IMR-90 (cell line): ENCODE measurements around the gene IFT43. TPM values are rescaled to one million over a fixed set of nuclear protein-coding genes. Genes with fewer than 3 reads are reported as not detected.

Experiments used
- ATAC-seq: fragments of 200-7000 bp; cut with Tn5 transposase; 2 replicates; pipeline ENCODE4 v1.9.1; 2020; ENCODE audit warnings: low read depth, mild to moderate bottlenecking, moderate library complexity
- BruUV-seq: library from RNA; stranded (reverse); fragments of 400-500 nt; replicated peaks from 2 replicates; lab custom pipeline; 2021; lab: Mats Ljungman, UMichigan
- CTCF ChIA-PET: fragments of 300-600 bp; formaldehyde crosslinking; extraction: SDS; loops from one replicate; lab custom pipeline; 2021; ENCODE audit warnings: antibody characterized with exemption; lab: Yijun Ruan, JAX
- POLR2A ChIA-PET: fragments of 300-600 bp; sonication (Branson Sonifier 250); formaldehyde crosslinking; loops from one replicate; lab custom pipeline; 2022; ENCODE audit warnings: antibody characterized with exemption; ENCODE audit not compliant: unreplicated experiment; lab: Charles Lee
- DNase-seq: peaks from one replicate; pipeline ENCODE4 v3.0.0; 2013
- H2AFZ ChIP-seq: replicated peaks from 2 replicates; pipeline ENCODE3; 2013; ENCODE audit warnings: low read length, mild to moderate bottlenecking; ENCODE audit not compliant: poor library complexity
- H2AK5ac ChIP-seq: 2 replicates; pipeline ENCODE4 v1.6.1; 2013; ENCODE audit warnings: low read depth, low read length, inconsistent platforms
- H2AK9ac ChIP-seq: replicated peaks from 2 replicates; pipeline ENCODE3; 2013; ENCODE audit warnings: mild to moderate bottlenecking, low read depth, low read length, moderate library complexity; ENCODE audit not compliant: poor library complexity
- H2BK120ac ChIP-seq: 2 replicates; pipeline ENCODE4 v1.6.1; 2013; ENCODE audit warnings: low read depth, low read length, inconsistent platforms
- H2BK15ac ChIP-seq: 3 replicates; pipeline ENCODE4 v1.6.1; 2013; ENCODE audit warnings: low read depth, low read length, inconsistent platforms
- H2BK20ac ChIP-seq: 2 replicates; pipeline ENCODE4 v1.6.1; 2013; ENCODE audit warnings: low read depth, mild to moderate bottlenecking, inconsistent platforms, low read length, moderate library complexity
- H2BK5ac ChIP-seq: 2 replicates; pipeline ENCODE4 v1.6.1; 2013; ENCODE audit warnings: mild to moderate bottlenecking, low read depth, low read length, inconsistent platforms; ENCODE audit not compliant: poor library complexity, severe bottlenecking
- H3K14ac ChIP-seq: replicated peaks from 2 replicates; pipeline ENCODE4 v1.6.1; 2013; ENCODE audit warnings: low read depth, low read length, inconsistent platforms
- H3K18ac ChIP-seq: 2 replicates; pipeline ENCODE4 v1.6.1; 2013; ENCODE audit warnings: low read depth, low read length, control low read depth
- H3K23ac ChIP-seq: 2 replicates; pipeline ENCODE4 v1.6.1; 2013; ENCODE audit warnings: low read depth, low read length, inconsistent platforms
- H3K27ac ChIP-seq: 2 replicates; pipeline ENCODE4 v1.5.1; 2013; ENCODE audit warnings: mild to moderate bottlenecking, control low read depth, low read length; ENCODE audit not compliant: insufficient read depth
- H3K27me3 ChIP-seq: 2 replicates; pipeline ENCODE4 v1.6.1; 2013; ENCODE audit warnings: low read length; ENCODE audit not compliant: control insufficient read depth, insufficient read depth
- H3K36me3 ChIP-seq: 2 replicates; pipeline ENCODE4 v1.6.1; 2013; ENCODE audit warnings: low read length, mixed read lengths; ENCODE audit not compliant: control insufficient read depth, insufficient read depth
- H3K4ac ChIP-seq: 2 replicates; pipeline ENCODE4 v1.6.1; 2013; ENCODE audit warnings: low read depth, low read length, inconsistent platforms
- H3K4me1 ChIP-seq: 2 replicates; pipeline ENCODE4 v1.6.1; 2013; ENCODE audit warnings: low read length, mixed read lengths; ENCODE audit not compliant: control insufficient read depth, insufficient read depth
- H3K4me2 ChIP-seq: 2 replicates; pipeline ENCODE4 v1.6.1; 2013; ENCODE audit warnings: low read depth, mild to moderate bottlenecking, control low read depth, low read length, moderate library complexity
- H3K4me3 ChIP-seq: 2 replicates; pipeline ENCODE4 v1.5.1; 2013; ENCODE audit warnings: low read depth, mild to moderate bottlenecking, control low read depth, low read length, moderate library complexity; ENCODE audit not compliant: insufficient read depth
- H3K56ac ChIP-seq: 2 replicates; pipeline ENCODE4 v1.6.1; 2013; ENCODE audit warnings: low read length, inconsistent platforms; ENCODE audit not compliant: insufficient read depth; ENCODE audit errors: extremely low read depth
- H3K79me1 ChIP-seq, 2 experiments: 2 replicates each; pipeline ENCODE4 v1.6.1; 2013; ENCODE audit warnings: low read length in 2 of 2, inconsistent platforms in 1 of 2, low read depth in 1 of 2
- H3K9ac ChIP-seq: 2 replicates; pipeline ENCODE4 v1.6.1; 2013; ENCODE audit warnings: low read depth, low read length, control low read depth
- H3K9me1 ChIP-seq: 2 replicates; pipeline ENCODE4 v1.6.1; 2013; ENCODE audit warnings: low read length, inconsistent platforms; ENCODE audit not compliant: insufficient read depth
- H3K9me3 ChIP-seq: 2 replicates; pipeline ENCODE4 v1.6.1; 2013; ENCODE audit warnings: low read length; ENCODE audit not compliant: control insufficient read depth, insufficient read depth
- H4K20me1 ChIP-seq: 2 replicates; pipeline ENCODE4 v1.6.1; 2013; ENCODE audit warnings: low read length, inconsistent platforms; ENCODE audit not compliant: insufficient read depth
- H4K5ac ChIP-seq: 2 replicates; pipeline ENCODE4 v1.6.1; 2013; ENCODE audit warnings: mild to moderate bottlenecking, low read depth, low read length, control low read depth
- H4K8ac ChIP-seq, 2 experiments: 2 replicates each; pipeline ENCODE4 v1.6.1; 2013; ENCODE audit warnings: low read depth in 2 of 2, low read length in 2 of 2, control low read depth in 1 of 2, inconsistent platforms in 1 of 2
- H4K91ac ChIP-seq: 2 replicates; pipeline ENCODE4 v1.6.1; 2013; ENCODE audit warnings: low read depth, low read length, inconsistent platforms; ENCODE audit not compliant: insufficient read depth
- BHLHE40 ChIP-seq: fragments of 150-350 bp; IDR thresholded peaks from 2 replicates; pipeline ENCODE4 v1.6.1; 2016; ENCODE audit warnings: mild to moderate bottlenecking, low read depth, low read length
- CEBPB ChIP-seq: IDR thresholded peaks from 2 replicates; pipeline ENCODE4 v1.6.1; 2012; ENCODE audit warnings: low read depth, low read length, improper control_type of control experiment
- CHD1 ChIP-seq: IDR thresholded peaks from 2 replicates; pipeline ENCODE4 v1.6.1; 2012; ENCODE audit warnings: low read depth, low read length, improper control_type of control experiment
- ELK1 ChIP-seq: fragments of 150-350 bp; IDR thresholded peaks from 2 replicates; pipeline ENCODE4 v1.6.1; 2016; ENCODE audit warnings: low read depth, mild to moderate bottlenecking, low read length, moderate library complexity, borderline replicate concordance
- FOS ChIP-seq: fragments of 150-350 bp; IDR thresholded peaks from 2 replicates; pipeline ENCODE4 v1.6.1; 2016; ENCODE audit warnings: low read depth, low read length
- MAFK ChIP-seq: IDR thresholded peaks from 2 replicates; pipeline ENCODE4 v1.6.1; 2012; ENCODE audit warnings: low read depth, low read length, improper control_type of control experiment
- MAZ ChIP-seq: IDR thresholded peaks from 2 replicates; pipeline ENCODE4 v1.6.1; 2012; ENCODE audit warnings: low read depth, mild to moderate bottlenecking, low read length, improper control_type of control experiment, moderate library complexity, borderline replicate concordance
- MXI1 ChIP-seq: IDR thresholded peaks from 2 replicates; pipeline ENCODE4 v1.6.1; 2012; ENCODE audit warnings: low read depth, mild to moderate bottlenecking, low read length, moderate library complexity, borderline replicate concordance
- NFE2L2 ChIP-seq: fragments of 150-350 bp; IDR thresholded peaks from 2 replicates; pipeline ENCODE4 v1.6.1; 2016; ENCODE audit warnings: low read depth, mild to moderate bottlenecking, low read length
- POLR2A ChIP-seq: IDR thresholded peaks from 2 replicates; pipeline ENCODE4 v1.6.1; 2012; ENCODE audit warnings: mild to moderate bottlenecking, low read depth, low read length
- RAD21 ChIP-seq: IDR thresholded peaks from 2 replicates; pipeline ENCODE4 v1.6.1; 2012; ENCODE audit warnings: low read length, improper control_type of control experiment
- RCOR1 ChIP-seq: IDR thresholded peaks from 2 replicates; pipeline ENCODE4 v1.6.1; 2012; ENCODE audit warnings: mild to moderate bottlenecking, low read length, improper control_type of control experiment; ENCODE audit not compliant: insufficient replicate concordance
- RFX5 ChIP-seq: IDR thresholded peaks from 2 replicates; pipeline ENCODE4 v1.8.0; 2012; ENCODE audit warnings: low read depth, mild to moderate bottlenecking, low read length, moderate library complexity
- SMC3 ChIP-seq: fragments of 150-350 bp; IDR thresholded peaks from 2 replicates; pipeline ENCODE4 v1.6.1; 2016; ENCODE audit warnings: low read depth, mild to moderate bottlenecking, antibody characterized with exemption, low read length, moderate library complexity
- USF2 ChIP-seq: fragments of 150-350 bp; IDR thresholded peaks from 2 replicates; pipeline ENCODE4 v1.6.1; 2017; ENCODE audit warnings: mild to moderate bottlenecking, antibody characterized with exemption, low read length, low read depth
- WGBS, 2 experiments: methylation state at CpG; one replicate each; pipeline versions ENCODE4 v1.1.5 to v1.1.7; 2013; ENCODE audit warnings: missing lambda C conversion rate in 2 of 2; ENCODE audit not compliant: insufficient read length in 1 of 2; ENCODE audit errors: extremely low coverage in 2 of 2; 5-methylcytosine and 5-hydroxymethylcytosine counted together
- dilution Hi-C: fragments of 300-500 bp; cut with HindIII; formaldehyde crosslinking; loops from one replicate; pipeline ENCODE4 v1.14.3; 2018; ENCODE audit warnings: low sequenced_read_pairs; ENCODE audit not compliant: unreplicated experiment
- in situ Hi-C: fragments of 300-500 bp; cut with MboI; formaldehyde crosslinking; loops from 3 replicates; pipeline ENCODE4 v1.14.3; 2019; ENCODE audit warnings: low sequenced_read_pairs, inconsistent platforms, mixed read lengths
- intact Hi-C: fragments of 100-400 bp; cut with micrococcal nuclease; formaldehyde crosslinking; loops from 2 replicates; pipeline ENCODE4 v1.10.0; 2022
- polyA plus RNA-seq, 3 experiments: library from polyadenylated mRNA; depleted of rRNA; stranded (reverse); fragments of >200 nt; gene quantifications; 2 replicates each; pipeline ENCODE4 v1.2.3, GENCODE V29; 2012; ENCODE audit warnings: low replicate concordance in 1 of 3
- total RNA-seq: library from RNA; depleted of rRNA; stranded (reverse); fragments of >200 nt; gene quantifications from 2 replicates; pipeline ENCODE4 v1.2.3, GENCODE V29; 2012
- TF ChIP-seq, protein P1 (sequence below): conservative IDR thresholded peaks from 2 replicates; pipeline ENCODE4 v1.5.1; 2012; ENCODE audit warnings: mild to moderate bottlenecking, low read depth, low read length, improper control_type of control experiment

Gene IFT43
- total and polyA plus RNA-seq, 2 of the 4 experiments (the other 2 are of a cell fraction): 41.4 to 43.2 TPM

GRCh38 chr14:76097547-76097946 lies 112.0 kb downstream of the IFT43 start:
- no peak overlapping the region for H2BK15ac ChIP-seq
- dilution Hi-C loops: no loop called here
- no peak overlapping the region for H4K8ac ChIP-seq
- 69% methylated on average over 2 of the region's 7 CpGs; no CpG with 5 or more reads in 1 of the 2 experiments for WGBS, 2 experiments
- ChIA-PET POLR2A (interaction anchor here (0.6 kb wide), 1 partner anchor 42 kb away, joined by 5 read pairs; no protein-coding TSS in a partner anchor), CTCF (interaction anchor here (0.5 to 0.7 kb wide), 2 partner anchors 9 to 224 kb away, joined by 4 to 5 read pairs; no protein-coding TSS in a partner anchor)
- intact Hi-C loops: no loop called here
- H4K20me1 ChIP-seq: no peaks in the 10 kb centered on the region
- H2BK20ac ChIP-seq: no peak overlapping the region
- ATAC-seq: no peak
- H3K4me3 ChIP-seq: no peak overlapping the region
- H4K5ac ChIP-seq: no peak overlapping the region
- H3K9me3 ChIP-seq: no peaks in the 10 kb centered on the region
- H3K23ac ChIP-seq: no peak overlapping the region
- no peak overlapping the region for H3K4ac ChIP-seq
- no peak overlapping the region for H2BK120ac ChIP-seq
- TF ChIP-seq RFX5: no peak
- no peak for TF ChIP-seq USF2
- no peak for TF ChIP-seq RCOR1
- TF ChIP-seq RAD21: no peak
- TF ChIP-seq CEBPB: no peak
- no peak for TF ChIP-seq MAZ
- TF ChIP-seq CHD1: no peak
- no peak for TF ChIP-seq FOS
- no peak for TF ChIP-seq POLR2A
- TF ChIP-seq MAFK: no peak
- no peak for TF ChIP-seq NFE2L2
- TF ChIP-seq, protein P1, sequence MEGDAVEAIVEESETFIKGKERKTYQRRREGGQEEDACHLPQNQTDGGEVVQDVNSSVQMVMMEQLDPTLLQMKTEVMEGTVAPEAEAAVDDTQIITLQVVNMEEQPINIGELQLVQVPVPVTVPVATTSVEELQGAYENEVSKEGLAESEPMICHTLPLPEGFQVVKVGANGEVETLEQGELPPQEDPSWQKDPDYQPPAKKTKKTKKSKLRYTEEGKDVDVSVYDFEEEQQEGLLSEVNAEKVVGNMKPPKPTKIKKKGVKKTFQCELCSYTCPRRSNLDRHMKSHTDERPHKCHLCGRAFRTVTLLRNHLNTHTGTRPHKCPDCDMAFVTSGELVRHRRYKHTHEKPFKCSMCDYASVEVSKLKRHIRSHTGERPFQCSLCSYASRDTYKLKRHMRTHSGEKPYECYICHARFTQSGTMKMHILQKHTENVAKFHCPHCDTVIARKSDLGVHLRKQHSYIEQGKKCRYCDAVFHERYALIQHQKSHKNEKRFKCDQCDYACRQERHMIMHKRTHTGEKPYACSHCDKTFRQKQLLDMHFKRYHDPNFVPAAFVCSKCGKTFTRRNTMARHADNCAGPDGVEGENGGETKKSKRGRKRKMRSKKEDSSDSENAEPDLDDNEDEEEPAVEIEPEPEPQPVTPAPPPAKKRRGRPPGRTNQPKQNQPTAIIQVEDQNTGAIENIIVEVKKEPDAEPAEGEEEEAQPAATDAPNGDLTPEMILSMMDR: no peak
- TF ChIP-seq SMC3: no peak
- TF ChIP-seq BHLHE40: no peak
- TF ChIP-seq MXI1: no peak
- no peak for TF ChIP-seq ELK1
- in situ Hi-C loops: no loop called here
- no peak overlapping the region for H2AFZ ChIP-seq
- no peak overlapping the region for H3K14ac ChIP-seq
- no peak overlapping the region for H2BK5ac ChIP-seq
- peaks cover 8% of the 10 kb centered on the region for H3K27me3 ChIP-seq
- H3K36me3 ChIP-seq: no peaks in the 10 kb centered on the region
- H2AK5ac ChIP-seq: no peak overlapping the region
- no peaks in the 10 kb centered on the region for H3K9me1 ChIP-seq
- H3K18ac ChIP-seq: no peak overlapping the region
- no peak overlapping the region for H3K27ac ChIP-seq
- H3K79me1 ChIP-seq: no peaks in the 10 kb centered on the region
- H2AK9ac ChIP-seq: no peak overlapping the region
- H3K56ac ChIP-seq: no peak overlapping the region
- H4K91ac ChIP-seq: no peak overlapping the region
- H3K4me1 ChIP-seq: no peaks in the 10 kb centered on the region
- H3K4me2 ChIP-seq: no peak overlapping the region
- DNase-seq: no peak
- H3K9ac ChIP-seq: no peak overlapping the region
- no TSS peak for BruUV-seq
